SK-N-MC (cell line): Measurements from ENCODE around the gene TUBAL3.

Experiments
- EZH2 ChIP-seq: fragments of 200-600 bp; sonication (generic); IDR thresholded peaks from one replicate; pipeline ENCODE4 v1.6.1; 2017; ENCODE audit warnings: antibody characterized with exemption
- FOXP2 ChIP-seq: optimal IDR thresholded peaks from 2 replicates; pipeline ENCODE3; 2011; ENCODE audit warnings: mild to moderate bottlenecking, moderate library complexity; ENCODE audit not compliant: insufficient read depth; ENCODE audit errors: extremely low read length, control extremely low read depth
- POLR2AphosphoS5 ChIP-seq: IDR thresholded peaks from 2 replicates; pipeline ENCODE4 v1.6.1; 2012; ENCODE audit warnings: mild to moderate bottlenecking, low read depth, low read length, borderline replicate concordance

DNA sequence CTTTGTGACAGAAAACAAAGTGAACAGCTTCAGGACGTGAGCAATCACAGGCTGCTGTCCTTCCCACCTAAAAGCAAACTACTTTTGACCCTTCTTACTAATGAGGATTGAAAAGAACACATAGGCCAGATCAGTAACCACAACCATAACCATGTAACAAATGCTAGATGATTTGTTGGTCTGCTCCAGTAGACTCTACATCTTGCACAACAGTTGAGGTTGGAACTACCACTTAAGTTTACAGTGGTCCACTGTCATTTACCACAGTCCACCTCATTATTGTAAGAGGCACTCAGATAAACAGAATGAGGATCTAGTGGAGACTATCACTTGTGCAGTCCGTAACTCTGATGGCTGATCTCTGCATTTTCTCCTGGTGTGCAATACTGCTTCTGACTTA lies 35.6 kb upstream of the TUBAL3 start:
- TF ChIP-seq FOXP2 (no peak), POLR2AphosphoS5 (no peak), EZH2 (no peak)
